Amniotic stem cell (primary cell): ENCODE data around the gene POPDC2.
"Not testable (repeated sequence)": the region's sequence is repeated elsewhere in the genome, so short reads cannot be mapped to it uniquely, and the experiment has no call there.

Source experiments
- DNase-seq: peaks from one replicate; lab custom pipeline; 2025; lab: John Stamatoyannopoulos, UW

POPDC2 gene

GRCh38 chr3:119613201-119613600 lies 47.2 kb downstream of the POPDC2 start:
- DNase-seq: no peak

GRCh38 chr3:119611664-119612063 lies 48.7 kb downstream of the POPDC2 start:
- no peak for DNase-seq

GRCh38 chr3:119609301-119609700 lies 51.1 kb downstream of the POPDC2 start:
- DNase-seq: no peak

- no peak for DNase-seq
These were observed 51.9 kb downstream of the POPDC2 start for GRCh38 chr3:119608405-119609000.

- DNase-seq: no peak
These were observed 55.5 kb downstream of the POPDC2 start for GRCh38 chr3:119604878-119605277.

GRCh38 chr3:119602676-119603075 lies 57.7 kb downstream of the POPDC2 start:
- no peak for DNase-seq

- no peak for DNase-seq
These were observed 59.2 kb downstream of the POPDC2 start for GRCh38 chr3:119601154-119601553.

GRCh38 chr3:119600732-119601131 lies 59.7 kb downstream of the POPDC2 start:
- no peak for DNase-seq

GRCh38 chr3:119599558-119600174 lies 60.7 kb downstream of the POPDC2 start:
- DNase-seq: no peak

GRCh38 chr3:119598410-119599098 lies 61.8 kb downstream of the POPDC2 start:
- no peak for DNase-seq

GRCh38 chr3:119597548-119598288 lies 62.7 kb downstream of the POPDC2 start, which contains the start of gene PLA1A:
Gene PLA1A, plus strand, starts transcription at chr3:119597885. Its CDS starts 29 bp downstream, at chr3:119597914.
- no peak for DNase-seq

- DNase-seq: no peak
These were observed 64.0 kb downstream of the POPDC2 start for GRCh38 chr3:119596398-119596797.

GRCh38 chr3:119595639-119596334 lies 64.6 kb downstream of the POPDC2 start:
- no peak for DNase-seq

- not testable (repeated sequence) for DNase-seq
These were observed 65.5 kb downstream of the POPDC2 start for GRCh38 chr3:119594929-119595328.

GRCh38 chr3:119594066-119594465 lies 66.3 kb downstream of the POPDC2 start:
- no peak for DNase-seq

GRCh38 chr3:119592861-119593260 lies 67.5 kb downstream of the POPDC2 start:
- no peak for DNase-seq
